ENCODE measurements around the gene OLIG2. TPM values are rescaled to one million over a fixed set of nuclear protein-coding genes. Genes with fewer than 3 reads are reported as not detected.

OLIG2 gene
- total RNA-seq, 1 experiment from 2014 or later, result 0.79 TPM

DNA sequence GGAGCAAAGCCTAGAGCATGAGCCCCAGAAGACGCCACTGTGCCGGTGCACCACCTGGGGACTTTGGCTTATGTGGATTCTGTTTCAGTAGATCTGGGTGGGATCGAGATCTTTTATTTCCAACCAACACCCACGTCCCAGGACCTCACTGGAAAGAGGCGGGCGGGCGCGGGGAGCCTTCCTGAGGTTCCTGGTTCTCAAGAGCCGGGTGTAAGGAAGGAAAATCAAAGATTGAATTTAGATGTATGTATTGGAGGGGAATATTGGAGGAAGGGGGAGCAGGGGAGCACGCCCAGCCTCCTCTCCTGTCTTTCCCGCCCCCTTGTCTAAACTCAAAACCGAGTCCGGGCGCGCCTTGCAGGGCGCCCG lies 6.2 kb upstream of the OLIG2 start:
- peak overlapping the region; percentile 60 for H3K4me3 Mint-ChIP-seq
- ChIA-PET POLR2A (no interaction called here), CTCF (interaction anchor here (0.9 to 4.7 kb wide), 7 partner anchors 10 to 108 kb away, joined by 3 to 20 read pairs (median 4); no protein-coding TSS in a partner anchor)
- no peak for DNase-seq (ENCODE audit: low spot score)
- H3K9me3 Mint-ChIP-seq, result no peaks in the 10 kb centered on the region
- no peaks in the 10 kb centered on the region for H3K36me3 Mint-ChIP-seq
- no peak overlapping the region for H3K27ac Mint-ChIP-seq
- TF ChIP-seq EMX1 (CRISPR knock-in tag; IDR thresholded peaks at IDR 0.05), result no peak
- TF ChIP-seq NFATC4 (CRISPR knock-in tag; IDR thresholded peaks at IDR 0.05), result no peak
- no peak for TF ChIP-seq ZNF396 (CRISPR knock-in tag; IDR thresholded peaks at IDR 0.05; ENCODE audit: borderline replicate concordance)
- H3K27me3 Mint-ChIP-seq (ENCODE audit: low read depth), result peaks cover 99% of the 10 kb centered on the region
- no peak for ATAC-seq
- H3K4me1 Mint-ChIP-seq, result peaks cover 36% of the 10 kb centered on the region

DNA sequence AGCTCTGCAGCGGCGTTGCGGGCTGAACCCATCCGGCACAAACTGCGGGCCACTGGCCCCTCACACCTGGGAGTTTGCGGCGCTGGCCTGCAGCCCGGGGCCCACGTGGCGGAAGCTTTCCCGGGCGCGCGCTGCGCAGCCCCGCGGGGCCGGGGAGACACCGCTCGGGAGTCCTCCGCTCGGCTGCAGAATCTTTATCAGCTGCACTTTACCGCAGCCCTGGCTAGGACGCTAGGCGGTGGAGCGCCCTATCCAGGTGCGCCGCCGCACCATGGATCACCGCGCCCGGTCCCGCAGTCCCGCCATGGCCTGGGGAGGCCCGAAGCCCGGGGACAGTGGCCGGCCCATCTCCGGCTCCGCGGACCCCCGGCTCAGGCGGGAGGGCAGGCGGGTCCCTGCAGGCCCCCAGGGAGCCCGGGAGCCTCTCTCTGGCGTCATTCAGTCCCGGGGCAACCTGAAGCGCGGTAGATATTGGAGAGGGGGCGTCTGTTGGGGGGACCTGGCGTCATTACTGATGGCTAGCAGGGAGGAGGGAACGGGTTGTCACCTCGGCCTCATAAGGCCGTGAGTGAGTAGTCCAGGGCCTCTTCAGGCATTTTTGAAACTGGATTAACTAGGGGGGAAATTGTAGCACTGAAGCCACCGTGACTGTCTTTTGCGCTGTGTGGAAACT lies 5.7 kb upstream of the OLIG2 start:
- H3K27me3 Mint-ChIP-seq (ENCODE audit: low read depth), result peaks cover 100% of the 10 kb centered on the region
- ATAC-seq (peak; percentile 55), DNase-seq (ENCODE audit: low spot score) (peak; percentile 56)
- no peak overlapping the region for H3K27ac Mint-ChIP-seq
- H3K9me3 Mint-ChIP-seq, result no peaks in the 10 kb centered on the region
- POLR2A ChIA-PET, result no interaction called here
- CTCF ChIA-PET, result interaction anchor here (0.9 to 4.7 kb wide), 8 partner anchors 9 to 108 kb away, joined by 3 to 20 read pairs (median 4); no protein-coding TSS in a partner anchor
- no peaks in the 10 kb centered on the region for H3K36me3 Mint-ChIP-seq
- peak overlapping the region; percentile 60 for H3K4me3 Mint-ChIP-seq
- H3K4me1 Mint-ChIP-seq, result peaks cover 41% of the 10 kb centered on the region
- TF ChIP-seq ESRRA (CRISPR knock-in tag; IDR thresholded peaks at IDR 0.05; ENCODE audit: borderline replicate concordance) (no peak), MXD4 (CRISPR knock-in tag; IDR thresholded peaks at IDR 0.05; ENCODE audit: borderline replicate concordance) (no peak), TP53 (CRISPR knock-in tag; IDR thresholded peaks at IDR 0.05) (no peak), FOXK1 (CRISPR knock-in tag; IDR thresholded peaks at IDR 0.05) (0 out of 2 replicates have a peak, but pooled peaks have one; percentile 34), SMAD3 (CRISPR knock-in tag; IDR thresholded peaks at IDR 0.05; ENCODE audit: borderline replicate concordance) (no peak), CBFB (CRISPR knock-in tag; IDR thresholded peaks at IDR 0.05; ENCODE audit: low read depth) (no peak), CREM (CRISPR knock-in tag; IDR thresholded peaks at IDR 0.05) (0 out of 2 replicates have a peak, but pooled peaks have one; percentile 35), GTF2I (CRISPR knock-in tag; conservative IDR thresholded peaks at IDR 0.05) (no peak), NR3C1 (CRISPR knock-in tag; conservative IDR thresholded peaks at IDR 0.05; ENCODE audit: low read depth) (no peak), PRRX2 (CRISPR knock-in tag; IDR thresholded peaks at IDR 0.05) (no peak), FOXP1 (CRISPR knock-in tag; IDR thresholded peaks at IDR 0.05; ENCODE audit: borderline replicate concordance) (peak; percentile 73; the same call in 1 of the 2 replicates), SOX15 (CRISPR knock-in tag; IDR thresholded peaks at IDR 0.05) (no peak), ETV6 (CRISPR knock-in tag; IDR thresholded peaks at IDR 0.05) (0 out of 2 replicates have a peak, but pooled peaks have one; percentile 14), ZNF219 (CRISPR knock-in tag; IDR thresholded peaks at IDR 0.05; ENCODE audit: borderline replicate concordance) (no peak)
- TF ChIP-seq, protein P1, sequence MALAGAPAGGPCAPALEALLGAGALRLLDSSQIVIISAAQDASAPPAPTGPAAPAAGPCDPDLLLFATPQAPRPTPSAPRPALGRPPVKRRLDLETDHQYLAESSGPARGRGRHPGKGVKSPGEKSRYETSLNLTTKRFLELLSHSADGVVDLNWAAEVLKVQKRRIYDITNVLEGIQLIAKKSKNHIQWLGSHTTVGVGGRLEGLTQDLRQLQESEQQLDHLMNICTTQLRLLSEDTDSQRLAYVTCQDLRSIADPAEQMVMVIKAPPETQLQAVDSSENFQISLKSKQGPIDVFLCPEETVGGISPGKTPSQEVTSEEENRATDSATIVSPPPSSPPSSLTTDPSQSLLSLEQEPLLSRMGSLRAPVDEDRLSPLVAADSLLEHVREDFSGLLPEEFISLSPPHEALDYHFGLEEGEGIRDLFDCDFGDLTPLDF (CRISPR knock-in tag; IDR thresholded peaks at IDR 0.05), result 0 out of 2 replicates have a peak, but pooled peaks have one; percentile 48
- TF ChIP-seq, protein P2, sequence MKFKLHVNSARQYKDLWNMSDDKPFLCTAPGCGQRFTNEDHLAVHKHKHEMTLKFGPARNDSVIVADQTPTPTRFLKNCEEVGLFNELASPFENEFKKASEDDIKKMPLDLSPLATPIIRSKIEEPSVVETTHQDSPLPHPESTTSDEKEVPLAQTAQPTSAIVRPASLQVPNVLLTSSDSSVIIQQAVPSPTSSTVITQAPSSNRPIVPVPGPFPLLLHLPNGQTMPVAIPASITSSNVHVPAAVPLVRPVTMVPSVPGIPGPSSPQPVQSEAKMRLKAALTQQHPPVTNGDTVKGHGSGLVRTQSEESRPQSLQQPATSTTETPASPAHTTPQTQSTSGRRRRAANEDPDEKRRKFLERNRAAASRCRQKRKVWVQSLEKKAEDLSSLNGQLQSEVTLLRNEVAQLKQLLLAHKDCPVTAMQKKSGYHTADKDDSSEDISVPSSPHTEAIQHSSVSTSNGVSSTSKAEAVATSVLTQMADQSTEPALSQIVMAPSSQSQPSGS (CRISPR knock-in tag; IDR thresholded peaks at IDR 0.05; ENCODE audit: borderline replicate concordance, low read depth), result no peak
- TF ChIP-seq, protein P3, sequence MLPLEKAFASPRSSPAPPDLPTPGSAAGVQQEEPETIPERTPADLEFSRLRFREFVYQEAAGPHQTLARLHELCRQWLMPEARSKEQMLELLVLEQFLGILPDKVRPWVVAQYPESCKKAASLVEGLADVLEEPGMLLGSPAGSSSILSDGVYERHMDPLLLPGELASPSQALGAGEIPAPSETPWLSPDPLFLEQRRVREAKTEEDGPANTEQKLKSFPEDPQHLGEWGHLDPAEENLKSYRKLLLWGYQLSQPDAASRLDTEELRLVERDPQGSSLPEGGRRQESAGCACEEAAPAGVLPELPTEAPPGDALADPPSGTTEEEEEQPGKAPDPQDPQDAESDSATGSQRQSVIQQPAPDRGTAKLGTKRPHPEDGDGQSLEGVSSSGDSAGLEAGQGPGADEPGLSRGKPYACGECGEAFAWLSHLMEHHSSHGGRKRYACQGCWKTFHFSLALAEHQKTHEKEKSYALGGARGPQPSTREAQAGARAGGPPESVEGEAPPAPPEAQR (CRISPR knock-in tag; IDR thresholded peaks at IDR 0.05), result no peak
- TF ChIP-seq, protein P4, sequence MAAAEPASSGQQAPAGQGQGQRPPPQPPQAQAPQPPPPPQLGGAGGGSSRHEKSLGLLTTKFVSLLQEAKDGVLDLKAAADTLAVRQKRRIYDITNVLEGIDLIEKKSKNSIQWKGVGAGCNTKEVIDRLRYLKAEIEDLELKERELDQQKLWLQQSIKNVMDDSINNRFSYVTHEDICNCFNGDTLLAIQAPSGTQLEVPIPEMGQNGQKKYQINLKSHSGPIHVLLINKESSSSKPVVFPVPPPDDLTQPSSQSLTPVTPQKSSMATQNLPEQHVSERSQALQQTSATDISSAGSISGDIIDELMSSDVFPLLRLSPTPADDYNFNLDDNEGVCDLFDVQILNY (CRISPR knock-in tag; IDR thresholded peaks at IDR 0.05), result peak; percentile 52; the same call in 1 of the 2 replicates
- TF ChIP-seq, protein P5, sequence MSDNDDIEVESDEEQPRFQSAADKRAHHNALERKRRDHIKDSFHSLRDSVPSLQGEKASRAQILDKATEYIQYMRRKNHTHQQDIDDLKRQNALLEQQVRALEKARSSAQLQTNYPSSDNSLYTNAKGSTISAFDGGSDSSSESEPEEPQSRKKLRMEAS (CRISPR knock-in tag; IDR thresholded peaks at IDR 0.05), result peak; percentile 91
- TF ChIP-seq, protein P6, sequence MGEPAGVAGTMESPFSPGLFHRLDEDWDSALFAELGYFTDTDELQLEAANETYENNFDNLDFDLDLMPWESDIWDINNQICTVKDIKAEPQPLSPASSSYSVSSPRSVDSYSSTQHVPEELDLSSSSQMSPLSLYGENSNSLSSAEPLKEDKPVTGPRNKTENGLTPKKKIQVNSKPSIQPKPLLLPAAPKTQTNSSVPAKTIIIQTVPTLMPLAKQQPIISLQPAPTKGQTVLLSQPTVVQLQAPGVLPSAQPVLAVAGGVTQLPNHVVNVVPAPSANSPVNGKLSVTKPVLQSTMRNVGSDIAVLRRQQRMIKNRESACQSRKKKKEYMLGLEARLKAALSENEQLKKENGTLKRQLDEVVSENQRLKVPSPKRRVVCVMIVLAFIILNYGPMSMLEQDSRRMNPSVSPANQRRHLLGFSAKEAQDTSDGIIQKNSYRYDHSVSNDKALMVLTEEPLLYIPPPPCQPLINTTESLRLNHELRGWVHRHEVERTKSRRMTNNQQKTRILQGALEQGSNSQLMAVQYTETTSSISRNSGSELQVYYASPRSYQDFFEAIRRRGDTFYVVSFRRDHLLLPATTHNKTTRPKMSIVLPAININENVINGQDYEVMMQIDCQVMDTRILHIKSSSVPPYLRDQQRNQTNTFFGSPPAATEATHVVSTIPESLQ (CRISPR knock-in tag; IDR thresholded peaks at IDR 0.05), result no peak
- TF ChIP-seq, protein P7, sequence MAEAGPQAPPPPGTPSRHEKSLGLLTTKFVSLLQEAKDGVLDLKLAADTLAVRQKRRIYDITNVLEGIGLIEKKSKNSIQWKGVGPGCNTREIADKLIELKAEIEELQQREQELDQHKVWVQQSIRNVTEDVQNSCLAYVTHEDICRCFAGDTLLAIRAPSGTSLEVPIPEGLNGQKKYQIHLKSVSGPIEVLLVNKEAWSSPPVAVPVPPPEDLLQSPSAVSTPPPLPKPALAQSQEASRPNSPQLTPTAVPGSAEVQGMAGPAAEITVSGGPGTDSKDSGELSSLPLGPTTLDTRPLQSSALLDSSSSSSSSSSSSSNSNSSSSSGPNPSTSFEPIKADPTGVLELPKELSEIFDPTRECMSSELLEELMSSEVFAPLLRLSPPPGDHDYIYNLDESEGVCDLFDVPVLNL (CRISPR knock-in tag; IDR thresholded peaks at IDR 0.05; ENCODE audit: borderline replicate concordance, low read depth), result no peak
- TF ChIP-seq, protein P8, sequence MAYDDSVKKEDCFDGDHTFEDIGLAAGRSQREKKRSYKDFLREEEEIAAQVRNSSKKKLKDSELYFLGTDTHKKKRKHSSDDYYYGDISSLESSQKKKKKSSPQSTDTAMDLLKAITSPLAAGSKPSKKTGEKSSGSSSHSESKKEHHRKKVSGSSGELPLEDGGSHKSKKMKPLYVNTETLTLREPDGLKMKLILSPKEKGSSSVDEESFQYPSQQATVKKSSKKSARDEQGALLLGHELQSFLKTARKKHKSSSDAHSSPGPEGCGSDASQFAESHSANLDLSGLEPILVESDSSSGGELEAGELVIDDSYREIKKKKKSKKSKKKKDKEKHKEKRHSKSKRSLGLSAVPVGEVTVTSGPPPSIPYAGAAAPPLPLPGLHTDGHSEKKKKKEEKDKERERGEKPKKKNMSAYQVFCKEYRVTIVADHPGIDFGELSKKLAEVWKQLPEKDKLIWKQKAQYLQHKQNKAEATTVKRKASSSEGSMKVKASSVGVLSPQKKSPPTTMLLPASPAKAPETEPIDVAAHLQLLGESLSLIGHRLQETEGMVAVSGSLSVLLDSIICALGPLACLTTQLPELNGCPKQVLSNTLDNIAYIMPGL (CRISPR knock-in tag; IDR thresholded peaks at IDR 0.05), result peak; percentile 45; the same call in 1 of the 2 replicates
